GM13977 (cell line): ENCODE data around the gene CPZ.

Experiments used
- DNase-seq: peaks from one replicate; pipeline ENCODE4 v3.0.0; 2012; ENCODE audit warnings: low spot score
- in situ Hi-C: fragments of 300-500 bp; cut with MboI; formaldehyde crosslinking; loops from one replicate; pipeline ENCODE4 v1.12.0; 2022; ENCODE audit warnings: low sequenced_read_pairs, low pct_unique_long_range_greater_than_20kb, mixed read lengths, inconsistent platforms; ENCODE audit not compliant: unreplicated experiment
- TF ChIP-seq, protein P1 (sequence below): IDR thresholded peaks from 2 replicates; pipeline ENCODE4 v1.5.1; 2012; ENCODE audit warnings: mild to moderate bottlenecking, control low read depth; ENCODE audit not compliant: insufficient read depth; ENCODE audit errors: extremely low read depth, missing control alignments

Gene CPZ

DNA sequence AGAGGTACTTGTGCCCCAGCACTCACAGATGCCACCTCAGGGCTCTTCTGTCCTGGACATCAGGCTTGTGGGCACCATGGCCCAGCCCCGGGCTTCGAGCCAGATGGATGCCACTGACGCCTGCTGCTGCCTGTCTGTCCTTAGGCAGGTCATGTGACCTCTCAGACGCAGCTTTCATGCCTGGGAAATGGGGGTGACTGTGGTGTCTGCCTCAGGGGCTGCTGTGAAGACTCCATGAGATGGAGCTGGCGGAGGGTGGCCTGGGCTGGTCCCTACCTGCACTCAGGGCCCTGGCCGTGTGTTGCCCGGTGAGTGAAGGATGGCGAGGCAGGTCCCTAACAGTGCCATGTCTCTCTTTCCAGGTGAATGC, 6.5 kb downstream of the CPZ start:
- no peak for DNase-seq
- TF ChIP-seq, protein P1, sequence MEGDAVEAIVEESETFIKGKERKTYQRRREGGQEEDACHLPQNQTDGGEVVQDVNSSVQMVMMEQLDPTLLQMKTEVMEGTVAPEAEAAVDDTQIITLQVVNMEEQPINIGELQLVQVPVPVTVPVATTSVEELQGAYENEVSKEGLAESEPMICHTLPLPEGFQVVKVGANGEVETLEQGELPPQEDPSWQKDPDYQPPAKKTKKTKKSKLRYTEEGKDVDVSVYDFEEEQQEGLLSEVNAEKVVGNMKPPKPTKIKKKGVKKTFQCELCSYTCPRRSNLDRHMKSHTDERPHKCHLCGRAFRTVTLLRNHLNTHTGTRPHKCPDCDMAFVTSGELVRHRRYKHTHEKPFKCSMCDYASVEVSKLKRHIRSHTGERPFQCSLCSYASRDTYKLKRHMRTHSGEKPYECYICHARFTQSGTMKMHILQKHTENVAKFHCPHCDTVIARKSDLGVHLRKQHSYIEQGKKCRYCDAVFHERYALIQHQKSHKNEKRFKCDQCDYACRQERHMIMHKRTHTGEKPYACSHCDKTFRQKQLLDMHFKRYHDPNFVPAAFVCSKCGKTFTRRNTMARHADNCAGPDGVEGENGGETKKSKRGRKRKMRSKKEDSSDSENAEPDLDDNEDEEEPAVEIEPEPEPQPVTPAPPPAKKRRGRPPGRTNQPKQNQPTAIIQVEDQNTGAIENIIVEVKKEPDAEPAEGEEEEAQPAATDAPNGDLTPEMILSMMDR = no peak
- in situ Hi-C loops = loop anchor here (25.0 kb wide), 1 partner anchor 137 kb away; no protein-coding TSS in a partner anchor

- TF ChIP-seq, protein P1 = no peak
- in situ Hi-C loops = loop anchor here (25.0 kb wide), 1 partner anchor 137 kb away; no protein-coding TSS in a partner anchor
- DNase-seq = no peak
These were observed 7.1 kb downstream of the CPZ start for GRCh38 chr4:8599657-8600056.

DNA sequence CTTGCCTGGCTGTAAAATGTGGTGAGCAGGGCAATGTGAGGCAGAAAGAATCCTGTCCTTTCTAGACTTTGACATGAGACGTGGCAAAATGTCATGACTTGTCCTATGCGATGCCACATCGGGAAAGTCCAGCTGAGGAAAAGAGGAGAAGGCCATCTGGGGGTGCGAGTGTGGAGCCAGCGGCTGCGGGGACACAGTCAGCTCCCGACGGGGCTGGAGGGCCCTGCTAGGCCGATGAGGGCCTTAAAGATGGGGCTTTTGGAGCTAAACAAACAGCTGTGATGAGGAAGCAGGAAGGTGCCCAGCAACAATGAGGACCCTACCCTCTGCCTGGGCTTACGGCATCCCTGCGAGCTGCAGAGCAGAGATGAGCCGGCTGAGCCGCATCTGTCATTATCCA, 7.7 kb downstream of the CPZ start:
- in situ Hi-C loops = no loop called here
- no peak for DNase-seq
- TF ChIP-seq, protein P1 = no peak

GRCh38 chr4:8600686-8601085, 8.1 kb downstream of the CPZ start:
- DNase-seq = no peak
- in situ Hi-C loops = no loop called here
- TF ChIP-seq, protein P1 = no peak

DNA sequence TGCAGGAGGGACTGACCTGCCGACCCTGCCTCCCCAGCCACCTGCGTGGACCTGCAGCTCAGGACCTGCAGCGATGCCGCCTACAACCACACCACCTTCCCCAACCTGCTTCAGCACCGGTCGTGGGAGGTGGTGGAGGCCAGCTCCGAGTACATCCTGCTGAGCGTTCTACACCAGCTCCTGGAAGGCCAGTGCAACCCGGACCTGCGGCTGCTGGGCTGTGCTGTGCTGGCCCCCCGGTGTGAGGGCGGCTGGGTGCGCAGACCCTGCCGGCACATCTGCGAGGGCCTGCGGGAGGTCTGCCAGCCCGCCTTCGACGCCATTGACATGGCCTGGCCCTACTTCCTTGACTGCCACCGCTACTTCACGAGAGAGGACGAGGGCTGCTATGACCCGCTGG, 8.5 kb downstream of the CPZ start:
- TF ChIP-seq, protein P1 = no peak
- in situ Hi-C loops = no loop called here
- DNase-seq = no peak

- TF ChIP-seq, protein P1 = no peak
- DNase-seq = no peak
- in situ Hi-C loops = no loop called here
These were observed 9.0 kb downstream of the CPZ start for GRCh38 chr4:8601556-8601955.
